PC-3 (cell line): Measurements from ENCODE around the gene RBP2. TPM values are rescaled to one million over a fixed set of nuclear protein-coding genes. Genes with fewer than 3 reads are reported as not detected.
"Not testable (repeated sequence)": the region's sequence is repeated elsewhere in the genome, so short reads cannot be mapped to it uniquely, and the experiment has no call there.

Source experiments
- ATAC-seq: fragments of 200-7000 bp; cut with Tn5 transposase; 2 replicates; pipeline ENCODE4 v1.9.1; 2020; ENCODE audit warnings: mild to moderate bottlenecking, moderate library complexity
- BruUV-seq: library from RNA; stranded (reverse); fragments of 400-500 nt; replicated peaks from 2 replicates; lab custom pipeline; 2021; lab: Mats Ljungman, UMichigan
- CTCF ChIA-PET: fragments of 300-600 bp; sonication (Branson Sonifier 250); formaldehyde crosslinking; loops from one replicate; lab custom pipeline; 2022; ENCODE audit warnings: antibody characterized with exemption; lab: Charles Lee
- POLR2A ChIA-PET: fragments of 300-600 bp; sonication (Branson Sonifier 250); formaldehyde crosslinking; loops from one replicate; lab custom pipeline; 2022; ENCODE audit warnings: antibody characterized with exemption; ENCODE audit not compliant: unreplicated experiment; lab: Charles Lee
- DNase-seq: peaks from one replicate; pipeline ENCODE4 v3.0.0-alpha.2; 2015
- H2AFZ ChIP-seq: fragments of 300-600 bp; sonication (generic); 2 replicates; pipeline ENCODE4 v1.6.0; 2016; ENCODE audit warnings: antibody characterized with exemption, low read length
- H3F3A ChIP-seq: fragments of 300-600 bp; sonication (generic); one replicate; pipeline ENCODE4 v1.6.0; 2017; ENCODE audit warnings: antibody characterized with exemption, low read length, control low read depth, mild to moderate bottlenecking; ENCODE audit not compliant: unreplicated experiment
- H3K27ac ChIP-seq: fragments of 300-600 bp; sonication (generic); 2 replicates; pipeline ENCODE4 v1.5.1; 2016; ENCODE audit warnings: mild to moderate bottlenecking, low read length
- H3K27me3 ChIP-seq: fragments of 300-600 bp; sonication (generic); 2 replicates; pipeline ENCODE4 v1.6.1; 2016; ENCODE audit warnings: low read length, mixed read lengths
- H3K36me3 ChIP-seq: fragments of 300-600 bp; sonication (generic); 2 replicates; pipeline ENCODE4 v1.6.1; 2016; ENCODE audit warnings: low read depth, mixed run types, low read length, mixed read lengths
- H3K4me1 ChIP-seq: fragments of 300-600 bp; sonication (generic); 2 replicates; pipeline ENCODE4 v1.5.1; 2016; ENCODE audit warnings: low read length; ENCODE audit not compliant: insufficient read depth
- H3K4me2 ChIP-seq: fragments of 300-600 bp; sonication (generic); 2 replicates; pipeline ENCODE4 v1.6.0; 2016; ENCODE audit warnings: low read length
- H3K4me3 ChIP-seq: fragments of 300-600 bp; sonication (generic); 2 replicates; pipeline ENCODE4 v1.5.1; 2016; ENCODE audit warnings: mild to moderate bottlenecking, low read length, mixed read lengths
- H3K79me2 ChIP-seq: fragments of 300-600 bp; sonication (generic); 2 replicates; pipeline ENCODE4 v1.6.1; 2017; ENCODE audit warnings: low read length, mixed read lengths
- H3K9ac ChIP-seq: fragments of 300-600 bp; sonication (generic); 2 replicates; pipeline ENCODE4 v1.6.0; 2016; ENCODE audit warnings: mild to moderate bottlenecking, low read length
- H3K9me2 ChIP-seq: fragments of 300-600 bp; sonication (generic); replicated peaks from 2 replicates; pipeline ENCODE4 v1.6.1; 2016; ENCODE audit warnings: mixed run types, low read length, mixed read lengths
- H3K9me3 ChIP-seq: fragments of 300-600 bp; sonication (generic); 2 replicates; pipeline ENCODE4 v1.6.1; 2016; ENCODE audit warnings: low read length, mixed read lengths
- H4K20me1 ChIP-seq: fragments of 300-600 bp; sonication (generic); 2 replicates; pipeline ENCODE4 v1.6.1; 2016; ENCODE audit warnings: low read length, mixed read lengths
- CTCF ChIP-seq: fragments of 300-600 bp; sonication (generic); conservative IDR thresholded peaks from 2 replicates; pipeline ENCODE4 v1.5.1; 2017; ENCODE audit warnings: antibody characterized with exemption, low read depth, mild to moderate bottlenecking, low read length
- EZH2 ChIP-seq: fragments of 300-600 bp; sonication (generic); IDR thresholded peaks from one replicate; pipeline ENCODE4 v1.6.1; 2017; ENCODE audit warnings: antibody characterized with exemption, mild to moderate bottlenecking, low read length; ENCODE audit not compliant: unreplicated experiment
- EZH2phosphoT487 ChIP-seq: fragments of 300-600 bp; sonication (generic); IDR thresholded peaks from 2 replicates; pipeline ENCODE4 v1.6.1; 2018; ENCODE audit warnings: mild to moderate bottlenecking, antibody characterized with exemption, low read length, borderline replicate concordance
- intact Hi-C: fragments of 100-400 bp; cut with micrococcal nuclease; formaldehyde crosslinking; loops from 2 replicates; pipeline ENCODE4 v1.9.0; 2023
- total RNA-seq: library from RNA; depleted of rRNA; stranded (reverse); fragments of >200 nt; gene quantifications from 2 replicates; pipeline ENCODE4 v1.2.3, GENCODE V29; 2014; rRNA removed

RBP2 gene
- total RNA-seq, 1 experiment from 2014 or later = not detected

- ATAC-seq = no peak
- CTCF ChIA-PET = no interaction called here
Measured at GRCh38 chr3:139414608-139415224, 61.6 kb downstream of the RBP2 start.

GRCh38 chr3:139412891-139413290 is 63.4 kb downstream of the RBP2 start:
- H3K27ac ChIP-seq, ATAC-seq, H3K36me3 ChIP-seq, DNase-seq, CTCF ChIA-PET, H3F3A ChIP-seq, H3K9me3 ChIP-seq, H3K79me2 ChIP-seq, H3K4me1 ChIP-seq, H4K20me1 ChIP-seq, BruUV-seq, H2AFZ ChIP-seq, H3K27me3 ChIP-seq, POLR2A ChIA-PET, H3K4me3 ChIP-seq, intact Hi-C loops, H3K4me2 ChIP-seq, H3K9me2 ChIP-seq, H3K9ac ChIP-seq: not testable (repeated sequence)

More at GRCh38 chr3:139414608-139415224, 61.6 kb downstream of the RBP2 start:
- H3K4me1 ChIP-seq = no peaks in the 10 kb centered on the region
- DNase-seq = no peak
- POLR2A ChIA-PET = no interaction called here
- H3K9me2 ChIP-seq = no peaks in the 10 kb centered on the region
- H3K9me3 ChIP-seq = no peaks in the 10 kb centered on the region
- H3F3A ChIP-seq = no peaks in the 10 kb centered on the region
- no peak overlapping the region for H3K4me2 ChIP-seq
- intact Hi-C loops = no loop called here
- no peak overlapping the region for H3K27ac ChIP-seq
- H2AFZ ChIP-seq = no peak overlapping the region
- H3K79me2 ChIP-seq = no peaks in the 10 kb centered on the region
- no peak overlapping the region for H3K9ac ChIP-seq
- no peak overlapping the region for H3K4me3 ChIP-seq
- no peaks in the 10 kb centered on the region for H3K27me3 ChIP-seq
- no TSS peak for BruUV-seq
- no peaks in the 10 kb centered on the region for H4K20me1 ChIP-seq
- no peak for TF ChIP-seq CTCF
- no peak for TF ChIP-seq EZH2
- TF ChIP-seq EZH2phosphoT487 = no peak
- no peaks in the 10 kb centered on the region for H3K36me3 ChIP-seq

Other genes starting within 250 kb of the RBP2 start
- 73.3 and 77.0 TPM in 2 replicates for gene MRPS22, start 132.5 kb downstream of the RBP2 start, total RNA-seq
- gene COPB2, start 86.9 kb downstream of the RBP2 start, total RNA-seq = 78.8 and 95.8 TPM in 2 replicates
- not detected in 2 replicates for gene RBP1, start 63.2 kb upstream of the RBP2 start, total RNA-seq
- gene NMNAT3, start 201.5 kb upstream of the RBP2 start, total RNA-seq = 4.8 and 6.5 TPM in 2 replicates